GM21786 (cell line): ENCODE data around the gene CYSRT1.
"Not testable (repeated sequence)": the region's sequence is repeated elsewhere in the genome, so short reads cannot be mapped to it uniquely, and the experiment has no call there.

Source experiments
- ATAC-seq: cut with Tn5 transposase; IDR thresholded peaks from one replicate; pipeline ENCODE4 v1.9.1; 2021; ENCODE audit not compliant: unreplicated experiment

Gene CYSRT1

DNA sequence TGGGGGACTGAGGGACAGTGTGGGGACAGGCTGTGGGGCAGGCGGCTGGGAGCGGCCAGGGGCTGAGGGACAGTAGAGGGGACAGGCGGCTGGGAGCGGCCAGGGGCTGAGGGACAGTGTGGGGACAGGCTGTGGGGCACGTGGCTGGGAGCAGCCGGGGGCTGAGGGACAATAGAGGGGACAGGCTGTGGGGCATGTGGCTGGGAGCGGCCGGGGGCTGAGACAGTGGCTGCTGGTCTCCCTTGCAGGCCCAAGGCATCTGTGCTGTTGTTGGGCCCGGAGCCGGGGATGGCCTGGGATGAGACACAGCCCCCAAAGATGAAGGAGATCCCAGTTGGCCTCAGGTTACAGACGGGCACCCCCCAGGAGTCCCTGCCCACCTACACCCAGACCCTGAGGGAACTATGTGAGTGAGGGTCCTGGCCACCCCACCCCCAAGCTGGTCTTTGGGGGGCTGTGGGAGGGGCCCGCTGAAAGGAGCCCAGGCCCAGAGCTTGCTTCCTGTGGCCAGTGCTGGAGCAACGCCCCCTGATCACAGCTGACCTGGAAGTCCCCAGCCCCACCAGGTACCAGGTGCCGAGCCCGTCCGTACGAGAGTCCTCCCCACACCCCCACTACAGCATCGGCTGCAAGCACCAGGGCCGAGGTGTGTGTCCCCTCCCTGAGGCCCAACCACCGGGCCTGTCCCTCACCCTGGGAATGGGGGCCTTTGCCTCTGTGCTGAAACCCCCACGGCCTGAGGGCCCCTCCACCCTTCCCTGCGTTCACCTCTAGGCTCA is 26.7 kb downstream of the CYSRT1 start:
- ATAC-seq = no peak

DNA sequence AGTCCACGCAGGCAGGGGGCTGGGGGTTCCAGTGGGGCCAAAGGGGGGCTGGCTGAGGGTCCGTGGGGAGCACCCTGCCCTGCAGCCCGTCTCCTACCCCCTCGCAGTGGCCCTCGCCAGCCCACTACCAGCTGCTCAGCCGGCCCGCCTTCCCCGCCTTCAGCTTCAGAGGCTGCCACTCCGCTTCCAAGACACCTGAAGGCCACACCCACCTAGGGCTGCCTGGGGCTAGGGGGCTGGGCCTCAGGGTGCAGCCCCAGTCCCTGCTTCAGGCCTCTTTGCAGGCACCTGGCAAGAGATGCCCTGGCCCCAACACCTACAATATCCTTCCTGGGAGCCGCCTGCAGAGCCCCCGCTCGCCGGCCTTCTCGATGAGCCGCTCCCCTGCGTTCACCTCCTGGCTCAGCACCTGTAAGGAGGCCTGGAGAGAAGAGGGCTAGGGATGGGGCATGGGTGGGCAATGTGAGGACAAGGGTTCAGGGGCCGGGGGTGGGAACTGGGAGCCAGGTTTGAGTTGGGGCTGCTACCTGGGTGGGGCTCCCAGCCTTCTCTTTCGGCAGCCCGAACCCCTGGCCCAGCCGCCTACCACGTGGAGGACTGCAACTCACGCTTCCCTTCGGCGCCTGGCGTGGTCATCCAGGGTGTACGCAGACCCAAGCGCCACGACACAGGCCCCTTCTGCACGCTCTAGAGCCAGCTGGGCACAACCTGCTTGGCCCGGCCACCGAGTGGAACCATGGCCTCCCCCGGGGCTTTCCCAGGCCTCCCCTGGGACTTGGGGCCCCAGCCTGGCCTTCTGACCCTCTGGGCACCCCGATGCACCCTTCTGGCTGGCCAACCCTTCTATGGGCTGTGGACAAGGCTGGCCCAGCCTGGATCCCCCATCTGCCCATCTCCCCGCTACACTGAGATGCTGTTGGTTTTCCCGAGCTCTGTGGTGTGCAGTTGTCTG is 27.9 kb downstream of the CYSRT1 start:
- no peak for ATAC-seq

DNA sequence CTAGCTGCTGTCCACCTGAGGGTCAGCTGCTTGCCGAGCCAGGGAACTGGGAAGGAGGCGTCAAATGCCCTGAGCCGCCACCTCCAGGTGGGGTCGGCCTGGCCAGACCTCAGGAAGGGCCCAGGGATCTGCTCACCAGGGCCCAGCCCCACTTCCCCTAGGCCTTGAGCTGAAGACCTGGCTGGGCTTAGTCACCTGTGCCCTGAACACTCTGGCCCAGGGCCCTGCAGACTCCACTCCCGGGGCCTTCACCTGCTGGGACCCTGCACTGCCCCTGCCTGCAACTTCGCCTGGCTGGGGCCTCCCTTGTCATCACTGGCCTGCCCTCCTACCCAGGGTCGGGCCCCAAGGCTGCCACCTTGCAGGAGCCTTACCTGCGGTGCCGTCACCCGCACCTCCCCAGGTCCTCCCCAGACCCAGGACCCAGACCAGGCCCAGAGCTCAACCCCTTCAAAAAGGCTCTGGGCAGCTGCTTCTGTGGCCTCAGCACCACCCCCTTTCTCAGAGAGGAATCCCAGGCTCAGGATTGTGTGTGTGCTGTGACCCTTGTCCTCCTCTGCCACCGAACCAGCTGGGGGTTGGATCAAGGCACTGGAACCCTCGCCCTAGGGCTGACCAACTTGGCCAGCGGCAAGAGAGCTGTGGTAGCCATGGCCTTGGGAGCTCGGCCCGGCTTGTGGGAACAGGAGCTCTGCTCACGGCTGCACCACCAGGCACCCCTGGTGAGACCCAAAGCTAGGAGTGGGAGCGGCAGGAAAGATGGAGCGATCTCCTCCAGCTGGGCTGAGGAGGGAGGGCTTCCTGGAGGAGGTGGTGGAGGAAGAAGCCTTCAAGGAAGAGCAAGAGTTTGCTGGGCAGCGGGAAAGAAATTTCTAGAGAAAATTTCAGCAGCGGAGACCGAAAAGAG is 29.0 kb downstream of the CYSRT1 start:
- no peak for ATAC-seq

DNA sequence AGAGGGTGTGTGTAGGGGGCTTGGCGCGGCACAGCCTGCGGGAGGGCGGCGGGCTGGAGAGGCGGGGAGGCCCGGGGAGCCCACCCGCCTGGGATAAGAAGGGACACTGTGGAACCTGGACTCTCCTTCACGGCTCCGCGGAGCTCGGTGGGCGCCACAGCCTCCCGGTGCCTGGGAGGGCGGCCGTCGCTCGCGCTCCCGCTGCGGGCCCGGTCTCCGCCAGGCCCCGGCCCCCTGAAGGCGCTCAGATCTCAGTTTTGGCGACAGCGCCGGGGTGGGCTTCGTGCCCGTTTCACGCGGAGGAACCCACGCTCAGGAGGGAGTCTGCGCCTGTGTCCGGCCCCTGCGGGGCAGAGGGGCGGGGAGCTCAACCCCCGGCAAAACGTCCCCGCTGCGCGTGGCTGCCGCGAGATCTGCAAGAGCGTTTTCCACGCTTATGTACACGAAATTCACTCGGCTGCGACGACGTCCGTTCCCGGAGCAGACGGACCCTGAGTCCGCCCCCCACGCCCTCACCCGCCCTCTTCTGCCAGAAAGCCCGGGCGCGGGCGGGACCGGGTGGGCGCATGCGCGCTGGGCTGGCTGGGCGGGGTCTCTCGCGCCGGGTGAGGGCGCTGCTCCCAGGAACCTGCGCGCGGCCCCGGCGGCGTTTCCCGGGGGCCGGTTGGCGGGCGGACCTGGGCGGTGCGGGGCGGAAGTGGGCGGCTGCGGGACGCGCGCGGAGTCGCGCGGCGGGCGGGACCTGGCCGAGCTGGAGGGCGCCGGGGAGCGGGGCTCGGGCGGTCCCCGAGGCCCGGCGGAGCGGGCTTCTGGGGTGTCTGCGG is 29.9 kb downstream of the CYSRT1 start, which contains the start of gene NELFB:
Gene NELFB (plus strand): TSS at position 704 of the 824 bp plus-strand sequence.
- ATAC-seq = peak; percentile 60

DNA sequence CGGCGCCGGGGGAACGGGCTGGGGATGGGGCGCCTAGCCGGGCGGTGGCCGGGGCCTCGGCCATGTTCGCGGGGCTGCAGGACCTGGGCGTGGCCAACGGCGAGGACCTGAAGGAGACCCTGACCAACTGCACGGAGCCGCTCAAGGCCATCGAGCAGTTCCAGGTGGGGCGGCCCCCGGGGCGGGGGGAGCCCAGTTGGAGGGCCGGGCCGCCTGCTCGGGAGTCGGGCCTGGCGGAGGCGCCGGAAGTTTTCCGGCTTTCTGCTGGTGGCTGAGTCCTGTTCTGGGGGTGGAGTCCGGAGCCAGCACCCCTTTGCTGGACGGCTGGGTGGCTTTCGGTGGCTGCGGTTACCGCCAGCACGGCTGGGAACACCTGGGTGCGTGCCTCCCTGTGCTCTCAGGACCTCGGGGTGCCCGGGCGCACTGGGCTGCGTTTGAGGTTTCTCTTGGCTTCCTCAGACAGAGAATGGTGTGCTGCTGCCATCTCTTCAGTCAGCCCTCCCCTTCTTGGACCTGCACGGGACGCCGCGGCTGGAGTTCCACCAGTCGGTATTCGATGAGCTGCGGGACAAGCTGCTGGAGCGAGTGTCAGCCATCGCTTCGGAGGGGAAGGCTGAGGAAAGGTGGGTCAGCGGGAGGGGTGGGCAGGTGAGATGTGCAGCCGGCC is 30.6 kb downstream of the CYSRT1 start:
- no peak for ATAC-seq

DNA sequence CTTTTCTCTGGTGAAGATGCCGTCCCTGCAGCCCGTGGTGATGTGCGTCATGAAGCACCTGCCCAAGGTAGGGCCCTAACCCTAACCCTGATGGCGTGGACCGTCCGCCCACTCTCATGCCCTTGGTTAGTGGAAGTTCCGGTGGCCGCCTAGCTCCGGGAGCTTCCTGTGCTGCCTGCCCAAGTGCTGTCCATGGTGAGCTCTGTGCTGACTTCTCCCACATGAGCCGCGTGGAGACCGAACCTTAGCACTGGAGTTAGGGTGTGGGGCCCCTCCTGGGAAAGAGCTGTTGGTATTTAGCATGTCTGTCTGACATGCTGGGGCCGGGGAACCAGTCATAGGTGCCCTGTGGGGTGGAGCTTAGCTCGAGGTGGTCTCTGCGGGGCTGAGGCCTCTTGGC is 31.4 kb downstream of the CYSRT1 start:
- no peak for ATAC-seq

DNA sequence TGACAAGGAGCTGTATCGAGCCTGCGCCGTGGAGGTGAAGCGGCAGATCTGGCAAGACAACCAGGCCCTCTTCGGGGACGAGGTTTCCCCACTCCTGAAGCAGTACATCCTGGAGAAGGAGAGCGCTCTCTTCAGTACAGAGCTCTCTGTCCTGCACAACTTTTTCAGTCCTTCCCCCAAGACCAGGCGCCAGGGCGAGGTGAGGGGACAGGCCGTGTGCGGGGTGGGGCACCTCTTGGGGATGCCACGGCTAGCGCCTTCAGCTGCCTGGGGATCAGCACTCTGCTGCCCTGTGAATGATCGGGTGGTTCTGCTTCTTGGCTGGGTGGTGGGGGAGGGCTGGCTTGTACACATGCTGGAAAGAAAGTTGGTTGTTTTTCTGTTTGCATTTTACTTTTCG is 31.9 kb downstream of the CYSRT1 start:
- ATAC-seq = no peak

DNA sequence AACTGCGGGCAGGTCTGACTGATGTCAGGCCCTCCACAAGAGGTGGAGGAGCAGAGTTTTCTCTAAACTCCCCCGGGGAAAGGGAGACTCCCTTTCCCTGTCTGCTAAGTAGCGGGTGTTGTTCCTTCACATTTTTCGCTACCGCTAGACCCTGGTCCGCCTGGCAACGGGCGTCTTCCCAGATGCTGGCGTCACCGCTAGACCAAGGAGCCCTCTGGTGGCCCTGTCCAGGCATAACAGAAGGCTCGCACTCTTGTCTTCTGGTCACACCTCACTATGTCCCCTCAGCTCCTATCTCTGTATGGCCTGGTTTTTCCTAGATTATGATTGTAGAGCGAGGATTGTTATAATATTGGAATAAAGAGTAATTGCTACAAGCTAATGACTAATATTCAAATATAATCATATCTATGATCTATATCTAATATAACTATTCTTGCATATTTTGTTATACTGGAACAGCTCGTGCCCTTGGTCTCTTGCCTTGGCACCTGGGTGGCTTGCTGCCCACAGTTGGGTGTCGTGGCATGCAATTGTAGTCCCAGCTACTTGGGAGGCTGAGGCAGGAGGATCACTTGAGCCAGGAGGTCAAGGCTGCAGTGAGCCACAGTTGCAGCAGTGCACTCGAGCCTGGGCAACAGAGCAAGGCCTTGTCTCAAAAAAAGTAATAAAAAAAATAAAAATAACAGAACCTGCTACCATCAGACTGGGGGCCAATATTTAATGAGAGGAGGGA is 37.4 kb downstream of the CYSRT1 start:
- not testable (repeated sequence) for ATAC-seq

DNA sequence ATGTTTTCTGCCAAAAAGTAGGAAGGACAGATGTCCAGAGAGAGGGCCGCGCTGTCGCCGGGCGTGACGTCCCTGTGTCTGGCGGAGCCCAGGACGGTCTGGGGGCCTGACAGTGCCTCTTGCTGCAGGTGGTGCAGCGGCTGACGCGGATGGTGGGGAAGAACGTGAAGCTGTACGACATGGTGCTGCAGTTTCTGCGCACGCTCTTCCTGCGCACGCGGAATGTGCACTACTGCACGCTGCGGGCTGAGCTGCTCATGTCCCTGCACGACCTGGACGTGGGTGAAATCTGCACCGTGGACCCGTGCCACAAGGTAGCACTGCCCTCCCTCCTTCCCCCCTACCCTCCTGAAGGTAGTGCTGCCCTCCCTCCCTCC is 37.9 kb downstream of the CYSRT1 start:
- no peak for ATAC-seq

DNA sequence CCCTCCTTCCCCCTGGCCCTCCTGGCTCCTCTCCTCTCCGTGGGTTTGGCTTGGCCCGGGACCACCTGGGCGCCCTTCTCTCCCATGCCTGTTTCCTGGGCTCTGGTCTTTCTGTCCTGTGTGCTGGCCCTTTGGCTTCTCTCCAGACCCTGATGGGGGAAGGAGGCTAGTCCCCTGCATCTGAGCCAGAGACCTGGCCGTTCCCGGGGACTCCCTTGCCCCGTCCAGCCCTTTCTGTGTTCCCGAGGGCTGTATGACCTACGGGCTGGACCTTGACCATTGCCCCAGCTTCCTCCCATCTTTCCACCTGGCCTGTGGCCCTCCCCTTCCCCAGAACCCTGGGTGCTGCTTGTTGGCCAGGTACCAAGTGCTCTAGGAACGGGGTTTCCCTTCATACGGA is 38.5 kb downstream of the CYSRT1 start:
- no peak for ATAC-seq

DNA sequence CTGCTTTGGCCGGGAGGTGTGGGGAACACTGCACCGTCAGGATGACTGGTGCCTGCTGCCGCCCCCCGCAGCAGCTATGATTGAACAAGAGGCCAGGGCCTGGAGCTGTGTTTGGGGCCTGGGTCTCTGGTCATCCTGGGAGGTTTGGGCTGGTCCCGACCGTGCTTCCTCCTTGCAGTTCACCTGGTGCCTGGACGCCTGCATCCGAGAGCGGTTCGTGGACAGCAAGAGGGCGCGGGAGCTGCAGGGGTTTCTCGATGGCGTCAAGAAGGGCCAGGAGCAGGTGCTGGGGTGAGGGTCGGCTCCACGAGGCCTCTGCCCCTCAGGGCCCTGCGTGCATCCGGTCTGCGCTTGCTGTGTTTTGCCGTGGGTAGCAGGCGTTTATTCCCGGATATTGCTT is 39.1 kb downstream of the CYSRT1 start:
- no peak for ATAC-seq

DNA sequence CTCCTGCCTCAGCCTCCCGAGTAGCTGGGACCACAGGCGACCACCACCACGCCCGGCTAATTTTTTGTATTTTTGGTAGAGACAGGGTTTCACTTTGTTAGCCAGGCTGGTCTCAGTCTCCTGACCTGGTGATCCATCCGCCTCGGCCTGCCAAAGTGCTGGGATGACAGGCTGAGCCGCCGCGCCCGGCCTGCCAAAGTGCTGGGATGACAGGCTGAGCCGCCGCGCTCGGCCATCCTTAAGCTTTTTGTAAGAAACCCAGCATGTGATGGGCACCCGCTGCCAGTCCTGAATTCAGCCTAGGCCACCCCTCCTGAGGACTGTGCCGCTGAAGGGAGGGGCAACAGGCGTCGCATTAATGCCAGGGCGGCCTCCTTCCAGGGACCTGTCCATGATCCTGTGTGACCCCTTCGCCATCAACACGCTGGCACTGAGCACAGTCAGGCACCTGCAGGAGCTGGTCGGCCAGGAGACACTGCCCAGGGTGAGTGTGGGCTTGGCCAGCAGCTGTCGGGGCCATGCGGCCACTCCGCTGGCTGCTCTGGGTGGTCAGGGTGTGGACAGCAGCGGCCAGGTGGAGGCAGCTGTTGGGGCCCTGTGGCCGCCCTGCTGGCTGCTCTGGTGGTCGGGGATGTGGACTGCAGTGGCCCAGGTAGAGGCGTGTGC is 40.7 kb downstream of the CYSRT1 start:
- ATAC-seq = no peak

DNA sequence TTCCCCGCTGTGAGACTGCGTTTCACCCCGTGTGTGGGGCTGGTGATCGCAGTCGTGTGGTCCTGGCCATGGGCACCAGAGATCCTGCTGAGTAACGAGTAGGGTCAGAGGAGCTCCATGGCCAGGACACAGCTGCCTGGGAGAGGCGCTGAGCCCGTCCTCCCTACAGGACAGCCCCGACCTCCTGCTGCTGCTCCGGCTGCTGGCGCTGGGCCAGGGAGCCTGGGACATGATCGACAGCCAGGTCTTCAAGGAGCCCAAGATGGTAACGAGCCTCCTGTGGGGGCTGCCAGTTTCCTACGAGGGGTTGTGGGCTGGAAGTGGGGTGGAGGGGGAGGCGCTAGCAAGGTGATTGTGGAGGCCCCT is 41.2 kb downstream of the CYSRT1 start:
- ATAC-seq = no peak

DNA sequence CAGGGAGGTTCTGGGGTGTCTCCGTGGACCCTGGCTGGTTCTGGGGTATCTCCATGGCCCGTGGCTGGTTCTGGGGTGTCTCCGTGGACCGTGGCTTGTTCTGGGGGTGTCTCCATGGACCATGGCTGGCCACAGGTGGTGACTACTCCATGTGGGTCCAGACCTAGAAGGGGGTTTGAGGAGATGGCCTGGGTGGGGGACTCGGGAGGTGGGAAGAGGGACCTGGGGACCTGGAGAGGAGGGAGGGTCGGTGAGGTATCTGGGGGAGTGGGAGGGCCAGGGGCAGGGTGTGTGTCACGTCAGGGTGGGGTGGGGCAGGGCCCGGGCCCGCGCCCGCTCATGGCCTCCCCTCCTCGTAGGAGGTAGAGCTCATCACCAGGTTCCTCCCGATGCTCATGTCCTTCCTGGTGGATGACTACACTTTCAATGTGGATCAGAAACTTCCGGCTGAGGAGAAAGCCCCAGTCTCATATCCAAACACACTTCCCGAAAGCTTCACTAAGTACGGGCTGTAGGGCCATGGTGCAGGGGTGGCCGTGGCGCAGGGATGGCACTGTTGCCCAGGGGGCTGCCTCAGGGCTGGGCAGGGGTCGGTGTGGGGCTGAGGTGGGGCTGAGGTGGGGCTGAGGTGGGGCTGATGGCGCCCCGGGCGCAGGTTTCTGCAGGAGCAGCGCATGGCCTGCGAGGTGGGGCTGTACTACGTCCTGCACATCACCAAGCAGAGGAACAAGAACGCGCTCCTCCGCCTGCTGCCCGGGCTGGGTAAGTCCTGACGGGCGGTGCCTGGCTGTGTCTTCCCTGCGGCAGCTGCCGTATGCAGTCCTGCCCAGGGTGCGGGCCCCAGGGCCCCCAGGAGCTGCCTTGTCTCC is 41.8 kb downstream of the CYSRT1 start:
- no peak for ATAC-seq

DNA sequence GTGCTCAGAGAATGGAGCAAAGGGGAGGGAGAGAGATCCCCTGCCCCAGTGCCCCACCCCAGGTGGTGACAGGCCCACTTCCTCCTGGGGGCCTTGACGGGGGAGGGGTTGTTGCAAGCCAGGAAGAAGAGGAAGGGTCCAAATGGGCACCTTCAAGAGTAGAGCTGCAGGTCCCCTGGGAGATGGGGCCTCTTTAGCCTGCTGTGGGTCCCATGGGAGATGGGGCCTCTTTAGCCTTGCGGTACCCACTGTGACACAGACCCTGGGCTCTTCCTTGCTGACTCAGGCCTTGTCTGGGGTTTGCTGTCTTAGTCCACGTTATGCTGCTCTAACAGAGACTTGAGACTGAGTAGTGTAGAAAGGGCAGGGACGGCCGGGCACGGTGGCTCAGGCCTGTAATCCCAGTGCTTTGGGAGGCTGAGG is 43.0 kb downstream of the CYSRT1 start:
- no peak for ATAC-seq

DNA sequence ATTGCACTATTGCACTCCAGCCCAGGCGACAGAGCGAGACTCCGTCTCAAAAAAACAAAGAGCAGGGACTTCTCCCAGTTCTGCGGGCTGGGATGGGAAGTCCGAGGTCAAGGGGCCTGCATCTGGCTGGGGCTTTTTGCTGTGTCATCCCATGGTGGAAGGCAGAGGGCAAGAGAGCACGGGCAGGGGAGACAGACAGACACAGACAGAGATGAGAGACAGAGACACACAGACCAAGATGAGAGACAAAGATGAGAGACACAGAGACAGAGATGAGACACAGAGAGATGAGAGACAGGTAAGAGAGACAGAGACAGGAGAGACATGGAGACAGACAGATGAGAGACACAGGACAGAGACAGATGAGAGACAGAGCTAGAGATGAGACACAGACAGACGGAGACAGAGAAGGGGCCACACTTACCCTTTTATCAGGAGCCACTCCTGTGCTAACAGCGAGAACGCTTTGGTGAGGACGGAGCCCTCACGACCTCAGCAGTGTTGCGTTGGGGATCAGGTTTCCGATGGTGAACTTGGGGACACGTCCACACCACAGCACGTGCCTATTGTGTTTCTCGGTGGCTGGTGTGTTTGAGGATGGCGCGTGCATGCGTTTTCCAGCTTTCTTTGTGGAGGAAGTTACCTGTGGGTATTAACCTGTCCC is 43.7 kb downstream of the CYSRT1 start:
- ATAC-seq = no peak

DNA sequence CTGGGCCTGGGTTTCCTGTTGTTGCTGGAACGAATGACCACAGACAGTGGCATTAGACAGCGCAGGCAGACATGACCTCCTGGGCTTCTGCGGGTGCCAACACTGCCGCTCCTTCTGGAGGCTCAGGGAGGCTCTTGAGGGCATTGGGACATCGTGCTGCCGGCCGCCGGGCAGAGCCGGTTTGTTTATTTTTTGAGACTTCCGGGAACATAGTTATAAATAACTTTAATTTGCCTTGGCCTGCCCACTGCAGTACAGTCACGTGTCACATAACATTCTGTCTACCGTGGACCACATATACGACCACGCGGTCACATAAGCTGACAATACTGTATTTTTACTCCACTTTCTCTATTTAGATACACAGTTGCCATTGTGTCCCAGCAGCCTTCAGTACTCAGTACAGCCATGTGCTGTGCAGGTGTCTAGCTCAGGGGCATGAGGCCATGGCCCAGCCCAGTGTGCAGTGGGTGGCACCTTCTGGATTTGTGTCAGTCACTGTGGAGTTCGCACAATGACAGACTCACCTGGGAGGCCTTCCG is 44.3 kb downstream of the CYSRT1 start:
- no peak for ATAC-seq
